DMS 273 treated with DMSO at 0.1 percent for 48 hours (cell line): ENCODE measurements around the gene OS9.

Source experiments
- DNase-seq: peaks from one replicate; lab custom pipeline; 2025; lab: John Stamatoyannopoulos, UW

OS9 gene

GRCh38 chr12:57754411-57755193, 60.7 kb downstream of the OS9 start, which contains the start of gene MARCHF9:
MARCHF9 (plus strand) TSS chr12:57755103; CDS start chr12:57755529, 426 bp downstream.
- no peak for DNase-seq

GRCh38 chr12:57755194-57755453, 61.2 kb downstream of the OS9 start:
- DNase-seq = no peak

DNA sequence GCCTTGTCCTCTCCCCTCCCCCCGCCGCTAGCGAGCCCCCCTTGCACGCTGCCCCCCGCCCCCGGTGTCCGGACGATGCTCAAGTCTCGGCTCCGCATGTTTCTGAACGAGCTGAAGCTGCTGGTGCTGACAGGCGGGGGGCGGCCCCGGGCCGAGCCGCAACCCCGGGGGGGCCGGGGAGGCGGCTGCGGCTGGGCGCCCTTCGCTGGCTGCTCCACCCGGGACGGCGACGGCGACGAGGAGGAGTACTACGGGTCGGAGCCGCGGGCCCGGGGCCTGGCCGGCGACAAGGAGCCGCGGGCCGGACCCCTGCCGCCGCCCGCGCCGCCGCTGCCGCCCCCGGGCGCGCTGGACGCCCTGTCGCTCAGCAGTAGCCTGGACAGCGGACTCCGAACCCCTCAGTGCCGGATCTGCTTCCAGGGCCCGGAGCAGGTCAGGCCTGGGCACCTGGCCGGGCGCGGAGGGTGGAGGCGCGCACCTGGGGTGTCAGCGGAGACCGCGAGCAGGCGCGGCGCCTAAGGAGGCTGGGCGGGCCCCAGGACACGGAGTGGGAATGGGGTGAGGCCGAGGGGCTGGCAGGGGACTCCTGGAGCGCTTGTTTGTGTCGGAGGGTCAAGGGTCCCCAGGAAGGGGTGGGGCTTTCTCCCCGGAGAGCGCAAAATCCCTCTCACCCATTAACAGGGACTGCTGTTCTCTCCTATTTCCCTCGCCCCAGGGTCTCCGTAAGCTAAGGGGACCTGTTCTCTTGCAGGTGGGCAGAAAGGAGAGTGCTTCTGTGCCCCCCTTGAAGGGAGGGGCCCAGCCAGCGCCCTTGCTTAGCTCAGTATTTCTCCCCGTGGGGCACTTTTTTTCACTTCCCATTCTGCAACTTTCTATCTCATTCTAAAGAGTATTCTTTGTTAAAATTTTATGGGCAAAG, 61.8 kb downstream of the OS9 start:
- DNase-seq = no peak

GRCh38 chr12:57756406-57757341, 62.7 kb downstream of the OS9 start:
- no peak for DNase-seq

- no peak for DNase-seq
Observed at GRCh38 chr12:57757771-57758170, 63.8 kb downstream of the OS9 start.

- DNase-seq = no peak
Observed at GRCh38 chr12:57758552-57759359, 64.8 kb downstream of the OS9 start.

DNA sequence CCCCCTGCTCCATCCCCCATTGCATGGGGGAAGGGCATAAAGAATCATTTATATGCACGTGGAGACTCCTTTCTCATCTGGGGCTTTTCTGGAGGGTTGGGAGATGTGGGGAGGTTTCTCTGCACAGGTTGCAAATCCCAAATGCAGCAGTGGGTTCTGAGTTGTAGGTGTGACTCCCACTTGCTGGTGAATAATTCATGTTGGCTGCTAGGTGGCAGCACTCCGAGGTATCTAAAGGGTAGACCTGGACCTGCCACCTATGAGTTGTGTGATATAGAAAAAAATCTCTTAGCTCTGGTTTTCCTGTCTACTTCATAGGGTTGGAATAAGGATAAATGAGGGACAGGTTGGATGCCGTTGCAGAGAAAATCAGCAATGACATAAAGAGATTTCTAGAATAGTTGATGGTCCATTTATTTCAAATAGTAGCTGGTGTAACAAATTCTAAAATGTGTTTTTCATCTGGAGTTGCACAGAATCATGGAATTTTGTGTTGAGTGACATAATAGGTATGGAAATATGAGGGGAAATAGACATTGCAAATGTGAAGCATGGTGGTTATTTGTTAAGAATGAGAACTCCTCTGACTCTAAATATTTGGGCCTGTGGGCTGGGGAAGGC, 65.5 kb downstream of the OS9 start:
- no peak for DNase-seq

DNA sequence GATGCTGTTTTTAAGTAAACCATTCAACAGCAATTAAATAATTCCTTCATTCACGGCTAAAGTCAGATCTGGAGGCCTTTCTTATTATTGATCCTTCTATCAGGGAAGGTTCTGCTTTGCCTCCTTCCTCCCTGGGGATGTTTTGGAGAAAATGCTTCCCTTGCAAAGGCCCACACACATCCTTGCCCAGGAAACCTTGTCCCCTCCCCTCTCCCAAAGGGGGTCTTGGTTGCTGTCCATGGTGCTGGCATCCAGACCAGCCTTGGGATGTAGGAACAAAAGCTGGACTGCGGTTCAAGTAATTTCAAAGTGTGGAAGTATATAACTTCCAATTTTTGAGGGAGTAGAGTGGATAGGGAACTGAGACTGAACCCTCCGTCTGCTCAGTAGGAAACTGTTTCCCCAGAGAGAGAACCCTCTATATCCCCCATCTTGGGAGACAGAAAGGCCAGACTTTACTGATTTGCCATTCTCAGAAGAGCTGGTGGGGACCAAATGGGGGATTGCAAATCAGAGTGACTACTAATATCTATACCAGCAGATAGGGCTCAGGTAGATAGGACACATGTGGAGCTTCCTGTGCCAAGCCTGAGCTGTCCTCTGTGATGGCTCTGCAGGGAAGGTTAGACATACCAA, 66.5 kb downstream of the OS9 start:
- DNase-seq = no peak

GRCh38 chr12:57761391-57761998, 67.6 kb downstream of the OS9 start:
- no peak for DNase-seq

- no peak for DNase-seq
Observed at GRCh38 chr12:57762463-57762862, 68.5 kb downstream of the OS9 start.

DNA sequence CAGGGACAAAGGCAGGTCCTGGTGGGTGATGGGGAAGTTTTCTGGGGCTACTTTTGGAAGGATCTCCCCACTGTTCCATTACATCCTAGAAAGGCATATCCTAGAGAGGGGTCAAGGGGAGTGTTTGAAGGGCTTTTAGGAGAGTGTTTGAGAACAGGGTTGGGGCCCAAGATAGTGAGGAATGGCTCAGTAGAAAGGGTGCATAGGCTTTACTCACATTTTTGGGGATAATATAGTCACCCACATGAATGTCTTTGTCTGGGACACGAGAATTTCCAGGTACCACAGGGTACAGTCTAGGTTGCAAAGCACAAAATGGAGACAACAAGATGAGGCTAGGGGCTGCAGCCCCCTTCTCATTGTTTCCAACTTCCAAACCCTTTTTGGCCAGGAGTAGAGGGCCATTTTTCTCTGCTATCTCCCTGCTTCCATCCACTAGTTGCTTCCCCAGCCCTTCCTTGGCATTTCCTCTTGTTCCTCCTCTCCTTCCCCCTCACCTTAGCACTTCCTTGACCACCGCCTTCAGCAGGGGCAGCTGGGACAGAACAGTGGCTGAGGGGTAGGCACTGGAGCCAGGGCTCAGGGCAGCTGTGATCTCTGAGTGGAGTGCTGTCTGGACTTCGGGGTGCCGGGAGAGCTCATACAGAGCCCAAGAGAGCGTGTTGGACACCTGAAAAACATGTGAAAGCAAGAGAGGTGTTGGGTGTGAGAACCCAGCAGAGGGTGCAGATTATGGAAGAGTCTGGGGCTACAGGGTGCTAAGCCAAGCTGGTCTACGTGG, 70.1 kb downstream of the OS9 start:
- no peak for DNase-seq

- DNase-seq = no peak
Observed at GRCh38 chr12:57764662-57765002, 70.7 kb downstream of the OS9 start.

DNA sequence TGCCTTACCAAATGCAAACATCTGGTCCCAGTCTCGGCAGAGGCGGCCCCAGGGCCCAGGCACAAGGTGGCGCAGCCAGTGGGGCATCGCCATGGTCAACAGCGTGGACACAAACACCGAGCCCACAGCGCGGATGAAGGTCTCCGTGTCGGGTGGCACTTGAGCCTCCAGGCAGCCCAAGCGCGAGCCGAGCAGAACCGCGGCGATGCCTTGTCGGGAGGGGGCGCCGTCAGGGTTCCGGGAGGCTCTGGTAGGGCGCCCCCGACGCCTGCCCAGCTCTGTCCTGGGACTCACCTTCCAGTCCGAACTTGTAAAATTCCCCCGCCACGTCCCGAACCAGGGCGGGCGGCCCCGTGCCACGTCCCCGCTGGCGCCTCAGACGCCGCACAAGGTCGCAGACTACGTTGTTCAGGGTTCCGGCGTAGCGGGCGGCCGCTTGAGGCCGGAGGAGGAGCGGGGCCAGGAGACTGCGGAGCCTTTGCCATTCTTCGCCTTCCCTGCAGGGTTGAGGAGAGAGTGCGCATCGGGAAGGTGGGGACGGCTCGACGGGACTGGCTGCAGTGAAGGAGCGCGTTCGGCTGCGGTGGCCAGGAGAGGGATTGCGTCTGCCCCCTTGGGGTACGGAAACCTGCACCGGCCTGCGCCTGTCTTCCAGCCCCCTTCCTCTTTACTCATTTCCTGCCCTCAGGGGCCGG, 71.2 kb downstream of the OS9 start:
- no peak for DNase-seq

- no peak for DNase-seq
Observed at GRCh38 chr12:57765698-57766463, 71.9 kb downstream of the OS9 start.

- DNase-seq = no peak
Observed at GRCh38 chr12:57766464-57767304, 72.8 kb downstream of the OS9 start, which contains the start of gene CYP27B1. CYP27B1 (minus strand) TSS chr12:57767078; CDS start chr12:57767041, 37 bp downstream.

- DNase-seq = no peak
Observed at GRCh38 chr12:57767305-57767698, 73.4 kb downstream of the OS9 start.

DNA sequence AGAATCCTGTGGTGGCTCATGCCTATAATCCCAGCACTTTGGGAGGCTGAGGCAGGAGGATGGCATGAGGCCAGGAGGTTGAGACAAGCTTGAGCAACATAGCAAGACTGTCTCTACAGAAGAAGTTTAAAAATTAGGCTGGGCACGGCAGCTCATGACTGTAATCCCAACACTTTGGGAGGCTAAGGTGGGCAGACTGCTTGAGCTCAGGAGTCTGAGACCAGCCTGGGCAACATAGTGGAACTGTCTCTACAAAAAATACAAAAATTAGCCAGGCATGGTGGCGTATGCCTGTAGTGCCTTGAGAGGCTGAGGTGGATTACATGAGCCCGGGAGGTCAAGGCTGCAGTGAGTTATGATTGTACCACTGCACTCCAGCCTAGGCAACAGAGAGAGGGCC, 73.9 kb downstream of the OS9 start:
- no peak for DNase-seq
